HG03045 (cell line): ENCODE measurements around the gene CIAPIN1.
A peak's percentile ranks its signal among the peaks of the same experiment; 100 is the strongest.
"Not testable (repeated sequence)": the region's sequence is repeated elsewhere in the genome, so short reads cannot be mapped to it uniquely, and the experiment has no call there.

Source experiments
- ATAC-seq: cut with Tn5 transposase; IDR thresholded peaks from one replicate; pipeline ENCODE4 v1.9.1; 2021; ENCODE audit warnings: mild to moderate bottlenecking, moderate library complexity; ENCODE audit not compliant: unreplicated experiment

Gene CIAPIN1

DNA sequence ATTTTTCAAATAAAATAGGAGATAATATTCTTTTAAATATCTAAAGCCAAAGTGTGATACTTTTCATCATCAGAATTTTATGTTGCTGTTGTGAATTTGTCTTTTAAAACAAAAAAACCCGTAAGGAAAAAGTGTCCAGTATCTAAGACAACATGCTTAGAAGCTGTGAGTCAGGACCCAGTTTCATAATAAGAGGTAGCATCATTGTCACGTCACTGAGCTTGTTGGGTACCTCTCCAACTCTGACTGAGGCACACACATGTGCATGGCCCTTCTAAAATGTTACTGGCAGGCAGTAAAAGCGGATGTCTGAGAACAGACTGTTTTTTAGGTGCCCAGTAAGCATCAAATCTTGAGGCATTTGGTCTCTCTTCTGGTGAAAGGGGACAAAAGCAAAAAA, 2.5 kb downstream of the CIAPIN1 start:
- ATAC-seq = no peak

DNA sequence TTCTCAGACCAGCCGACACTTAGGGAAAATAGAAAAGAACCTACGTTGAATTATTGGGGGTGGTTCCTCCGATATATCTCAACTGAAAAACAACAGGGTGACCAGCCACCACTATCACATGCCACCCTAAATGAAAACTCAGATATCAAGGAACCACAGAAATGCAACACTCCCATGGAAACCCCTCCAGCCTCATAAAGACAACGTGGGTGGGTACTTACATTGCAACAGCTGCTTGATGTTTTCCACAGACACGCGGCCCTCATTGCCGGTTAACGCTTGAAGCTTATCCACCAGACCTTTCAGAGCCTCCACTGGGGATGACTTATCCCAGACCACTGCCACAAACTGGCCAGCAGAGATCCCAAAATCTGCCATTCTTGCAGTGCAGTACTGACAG, 6.6 kb downstream of the CIAPIN1 start:
- not testable (repeated sequence) for ATAC-seq

DNA sequence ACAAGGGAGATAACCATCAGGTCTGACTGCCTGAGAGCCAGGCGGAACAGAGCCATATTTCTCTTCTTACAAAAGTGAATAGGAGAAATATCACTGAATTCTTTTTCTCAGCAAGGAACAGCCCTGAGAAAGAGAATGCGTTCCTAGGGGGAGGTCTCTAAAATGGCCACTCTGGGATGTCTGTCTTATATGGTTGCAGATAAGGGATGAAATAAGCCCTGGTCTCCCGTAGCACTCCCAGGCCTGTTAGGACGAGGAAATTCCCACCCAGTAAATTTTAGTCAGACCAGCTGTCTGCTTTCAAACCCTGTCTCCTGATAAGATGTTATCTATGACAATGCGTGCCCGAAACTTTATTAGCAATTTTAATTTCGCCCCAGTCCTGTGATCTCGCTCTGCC, 7.2 kb downstream of the CIAPIN1 start:
- not testable (repeated sequence) for ATAC-seq

DNA sequence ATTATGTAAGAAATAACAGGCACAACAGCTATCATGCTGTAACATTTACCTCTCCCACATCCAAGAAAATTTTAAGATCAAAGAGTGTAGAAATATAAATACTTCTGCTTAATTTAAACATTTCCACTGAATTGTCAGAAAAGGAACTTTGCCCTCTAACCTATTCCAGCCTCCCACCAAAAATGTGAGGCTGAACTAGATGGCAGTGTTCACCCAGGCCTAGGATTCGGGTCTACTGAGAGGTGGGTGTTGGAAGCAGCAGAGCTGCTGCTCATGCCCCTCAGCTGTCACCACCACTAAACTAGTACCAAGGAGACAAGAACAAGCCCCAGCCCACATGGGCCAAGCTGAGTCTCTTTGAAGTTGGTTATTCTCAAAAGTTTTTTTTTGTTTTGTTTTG, 11.3 kb downstream of the CIAPIN1 start:
- no peak for ATAC-seq

DNA sequence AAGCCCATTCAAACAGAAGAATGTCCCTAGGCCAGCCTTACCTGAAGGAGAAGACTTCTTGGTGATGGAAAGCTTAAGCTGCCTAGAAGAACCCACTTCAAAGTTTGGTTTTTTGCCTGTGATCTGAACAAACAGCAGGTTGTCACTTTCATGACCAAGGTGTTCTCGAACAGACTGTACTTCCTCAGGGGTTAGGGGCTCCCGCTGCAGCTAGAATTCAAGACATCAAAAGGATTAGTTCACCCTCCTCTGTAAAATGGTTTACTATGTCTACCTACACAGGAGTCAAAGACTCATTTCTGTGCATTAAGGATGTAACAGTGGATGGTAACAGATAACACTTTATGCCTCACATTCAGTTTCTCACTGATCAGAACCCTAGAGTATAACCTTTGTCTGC, 13.2 kb downstream of the CIAPIN1 start:
- no peak for ATAC-seq

DNA sequence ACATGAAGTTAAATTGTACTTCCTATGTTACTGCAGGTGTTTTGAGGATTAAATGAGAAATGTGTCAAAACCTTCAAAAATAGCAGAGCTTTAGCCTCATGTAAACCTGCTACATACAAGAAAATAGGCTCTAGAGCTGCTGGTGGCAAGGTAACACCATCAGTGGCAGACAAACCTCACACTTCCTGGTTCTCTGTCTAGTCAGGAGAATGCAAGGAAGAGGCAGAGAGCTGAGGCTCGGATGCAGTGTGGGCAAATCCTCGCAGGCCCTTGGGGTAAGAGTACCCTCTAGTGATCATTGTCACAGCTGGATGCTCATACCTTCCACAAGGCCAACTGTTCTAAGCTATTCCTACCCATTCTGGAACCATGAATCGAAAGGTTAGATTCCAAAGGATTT, 14.2 kb downstream of the CIAPIN1 start:
- ATAC-seq = no peak

DNA sequence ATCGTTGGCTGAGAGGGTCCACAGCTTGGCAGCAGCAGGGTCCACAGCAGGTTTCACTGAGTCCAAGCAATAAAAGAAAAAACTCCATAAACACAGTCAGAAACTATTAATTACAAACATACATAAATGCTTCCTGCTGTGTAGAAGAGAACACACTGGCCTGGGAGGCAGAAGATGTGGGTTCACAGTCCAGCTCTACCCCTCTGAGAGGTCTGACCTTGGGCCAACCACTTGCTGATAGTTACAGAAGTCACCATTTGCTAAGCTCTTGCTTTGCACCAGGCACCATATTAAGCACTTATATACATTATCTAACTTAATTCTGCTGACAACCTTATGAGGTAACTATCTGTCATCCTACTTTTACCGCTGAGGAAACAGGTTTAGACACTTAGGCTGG, 14.7 kb downstream of the CIAPIN1 start:
- no peak for ATAC-seq

DNA sequence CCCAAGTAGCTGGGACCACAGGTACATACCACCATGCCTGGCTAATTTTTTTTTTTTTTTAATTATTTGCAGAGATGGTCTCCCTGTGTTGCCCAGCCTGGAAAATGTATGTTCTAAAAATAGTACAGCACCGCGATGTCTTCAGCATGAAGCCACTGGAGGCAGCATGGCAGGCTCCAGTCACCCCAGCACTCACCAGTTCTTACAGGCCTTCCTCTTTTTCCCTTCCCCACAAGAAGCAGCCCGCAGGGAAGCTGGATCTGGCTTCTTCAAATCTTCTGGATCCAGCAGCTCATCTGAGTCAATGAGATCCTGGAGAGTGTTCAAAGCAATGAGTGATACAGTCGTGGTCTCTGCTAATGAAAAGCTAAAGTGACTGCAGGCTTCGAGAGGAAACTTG, 16.2 kb downstream of the CIAPIN1 start:
- no peak for ATAC-seq

DNA sequence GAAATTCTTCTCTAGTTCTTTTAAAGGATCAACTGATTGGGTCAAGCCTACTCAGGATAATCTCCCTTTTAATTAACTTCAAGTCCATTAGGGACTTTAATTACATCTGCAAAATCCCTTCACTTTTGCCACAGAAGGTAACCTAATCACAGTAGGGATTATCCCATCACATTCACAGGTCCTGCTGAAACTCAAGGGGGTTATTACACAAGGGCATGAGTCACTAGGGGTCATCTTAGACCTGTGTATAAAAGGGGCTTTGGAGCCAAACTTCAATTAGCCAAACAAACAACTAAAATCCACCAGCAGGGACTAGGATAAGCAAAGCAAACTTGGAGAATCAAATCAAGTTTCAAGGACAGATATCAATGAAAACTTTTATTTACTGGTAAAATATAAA, 19.4 kb downstream of the CIAPIN1 start:
- no peak for ATAC-seq

DNA sequence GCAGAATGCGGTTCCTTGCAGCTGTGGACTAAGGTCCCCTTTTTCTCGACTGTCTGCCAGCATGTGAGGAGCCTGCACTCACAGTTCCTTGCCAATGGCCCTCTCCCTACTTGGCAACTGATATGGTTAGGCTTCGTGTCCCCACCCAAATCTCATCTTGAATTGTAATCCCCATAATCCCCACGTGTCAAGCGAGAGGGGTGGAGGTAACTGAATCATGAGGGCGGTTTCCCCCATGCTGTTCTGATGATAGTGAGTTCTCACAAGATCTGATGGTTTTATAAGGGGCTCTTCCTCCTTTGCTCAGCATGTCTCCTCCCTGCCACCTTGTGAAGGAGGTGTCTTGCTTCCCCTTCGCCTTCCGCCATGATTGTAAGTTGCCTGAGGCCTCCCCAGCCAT, 19.9 kb downstream of the CIAPIN1 start:
- ATAC-seq = no peak

DNA sequence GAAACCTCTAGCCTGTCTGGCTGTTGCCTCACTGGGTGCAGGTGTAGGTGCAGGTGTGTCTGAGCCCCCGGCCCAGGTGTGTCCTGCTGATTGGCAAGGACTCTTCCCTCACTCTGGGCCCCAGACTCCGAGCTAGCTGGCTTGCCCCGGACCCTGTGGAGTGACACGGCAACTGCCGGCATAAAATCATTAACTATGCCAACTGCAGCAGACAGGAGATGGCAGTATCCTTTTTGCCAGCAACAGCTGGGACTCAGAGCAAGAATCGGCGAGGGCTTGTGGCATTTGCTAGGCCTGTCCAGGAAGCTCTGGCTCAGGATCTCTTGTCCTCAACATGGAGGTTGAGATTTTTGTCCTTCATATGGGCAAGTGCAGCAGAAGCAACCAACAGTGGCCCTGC, 20.8 kb downstream of the CIAPIN1 start:
- ATAC-seq = no peak

DNA sequence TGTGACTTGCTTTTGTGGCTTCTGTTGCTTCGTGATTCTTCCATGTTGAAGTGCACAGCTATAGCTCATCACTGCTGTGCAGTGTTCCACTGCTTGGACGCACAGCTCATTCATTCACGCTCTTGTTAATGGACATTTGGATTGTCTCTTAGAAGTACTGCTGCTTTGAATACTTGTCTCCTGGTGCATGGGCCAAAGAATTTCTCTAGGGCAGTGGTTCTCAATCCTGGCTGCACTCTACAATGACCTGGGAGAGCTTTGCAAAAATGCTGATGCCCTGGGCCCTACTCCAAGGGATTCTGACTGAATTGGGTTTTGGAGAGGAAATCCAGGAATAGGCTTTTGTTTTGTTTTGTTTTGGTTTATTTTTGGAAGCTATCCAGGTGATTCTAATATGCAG, 22.6 kb downstream of the CIAPIN1 start:
- ATAC-seq = no peak

DNA sequence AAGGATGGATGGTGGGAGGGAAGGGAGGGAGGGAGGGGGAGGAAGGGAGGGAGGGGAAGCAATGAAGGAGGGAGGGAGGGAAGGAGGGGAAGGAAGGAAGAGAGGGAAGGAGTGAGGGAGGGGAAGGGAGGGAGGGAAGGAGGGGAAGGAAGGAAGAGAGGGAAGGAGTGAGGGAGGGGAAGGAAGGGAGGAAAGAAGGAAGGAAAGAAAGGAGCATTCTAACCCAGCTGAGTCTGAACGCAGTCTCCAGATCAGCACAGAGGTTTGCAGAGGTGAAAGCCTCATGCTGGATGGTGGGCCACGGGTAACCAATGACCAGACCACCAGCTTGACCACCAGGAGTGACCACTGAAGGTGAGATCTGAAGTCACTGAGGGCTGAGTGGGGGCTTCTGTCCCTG, 24.0 kb downstream of the CIAPIN1 start:
- ATAC-seq = no peak

DNA sequence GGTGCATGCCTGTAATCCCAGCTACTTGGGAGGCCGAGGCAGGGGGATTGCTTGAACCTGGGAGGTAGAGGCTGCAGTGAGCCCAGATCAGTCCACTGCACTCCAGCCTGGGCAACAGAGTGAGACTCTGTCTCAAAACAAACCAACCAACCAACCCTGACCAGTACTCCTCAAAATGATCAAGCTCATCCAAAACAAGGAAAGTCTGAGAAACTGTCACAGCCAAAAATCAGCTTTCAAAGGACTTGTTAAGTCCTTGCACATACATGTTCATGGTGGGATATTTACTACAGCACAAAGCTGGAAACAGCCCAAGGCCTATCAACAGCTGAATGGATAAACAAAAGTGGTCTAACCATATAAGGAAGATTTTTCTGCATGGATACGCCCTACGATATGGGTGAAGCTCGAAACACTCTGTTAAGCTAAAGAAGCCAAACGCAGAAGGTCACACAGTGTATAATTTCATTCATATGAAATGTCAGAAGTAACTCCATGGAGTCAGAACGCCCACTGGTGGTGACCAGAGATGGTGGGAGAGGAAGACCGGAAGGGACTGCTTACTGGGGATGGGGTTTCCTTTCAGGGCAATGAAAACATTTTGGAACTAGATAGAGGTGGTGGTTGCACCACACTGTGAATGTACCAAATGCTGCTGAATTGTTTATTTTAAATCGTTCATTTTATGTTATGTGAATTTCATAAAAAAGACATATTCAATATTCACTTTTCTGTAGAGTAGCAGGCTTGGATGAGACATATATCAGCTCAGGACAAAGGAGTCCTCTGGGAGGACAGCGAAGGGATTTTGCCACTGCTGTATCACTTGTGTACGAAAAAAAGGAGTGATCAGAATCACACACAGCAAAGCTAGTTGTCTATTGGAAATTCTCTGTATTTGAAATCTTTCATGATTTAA, 24.9 kb downstream of the CIAPIN1 start:
- ATAC-seq = no peak

DNA sequence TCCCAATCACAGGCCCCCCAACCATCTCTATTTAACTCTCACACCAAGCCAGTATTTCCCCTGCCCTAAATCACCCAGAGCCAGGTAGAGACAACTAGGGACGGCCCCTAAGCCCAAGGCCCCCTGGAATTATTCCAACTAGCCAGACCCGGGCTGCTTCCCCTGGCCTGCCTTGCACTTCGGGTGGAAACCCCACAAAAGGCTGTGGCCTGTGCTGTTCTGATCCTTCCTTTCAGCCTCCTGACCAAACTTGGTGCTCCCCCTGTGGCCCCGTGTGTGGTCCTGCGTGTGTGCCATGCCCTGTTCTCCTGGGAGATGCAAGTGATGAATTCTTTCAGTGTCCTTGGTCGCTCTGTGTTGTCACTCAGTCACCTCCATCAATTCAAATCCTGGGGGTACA, 27.7 kb downstream of the CIAPIN1 start:
- ATAC-seq = no peak

DNA sequence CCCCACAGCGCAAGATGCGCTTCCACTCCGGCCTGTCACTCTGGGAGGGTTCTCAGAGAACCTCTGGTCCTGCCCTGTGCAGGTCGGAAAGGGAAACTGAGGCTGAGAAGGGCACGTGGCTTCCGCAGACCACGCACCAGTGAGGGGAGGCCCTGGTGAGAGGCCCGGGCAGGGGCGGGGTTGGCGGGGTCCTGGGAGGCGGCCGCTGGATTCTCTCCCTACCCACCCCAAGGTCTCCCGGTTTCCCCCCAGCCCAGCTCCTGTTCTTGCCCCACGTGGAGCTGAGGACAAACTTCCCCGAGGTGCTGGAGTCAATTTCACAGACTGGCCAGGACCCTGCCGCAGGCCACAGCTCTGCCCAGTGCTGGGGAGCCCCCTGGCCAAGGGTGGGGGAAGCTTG, 31.1 kb downstream of the CIAPIN1 start:
- no peak for ATAC-seq

DNA sequence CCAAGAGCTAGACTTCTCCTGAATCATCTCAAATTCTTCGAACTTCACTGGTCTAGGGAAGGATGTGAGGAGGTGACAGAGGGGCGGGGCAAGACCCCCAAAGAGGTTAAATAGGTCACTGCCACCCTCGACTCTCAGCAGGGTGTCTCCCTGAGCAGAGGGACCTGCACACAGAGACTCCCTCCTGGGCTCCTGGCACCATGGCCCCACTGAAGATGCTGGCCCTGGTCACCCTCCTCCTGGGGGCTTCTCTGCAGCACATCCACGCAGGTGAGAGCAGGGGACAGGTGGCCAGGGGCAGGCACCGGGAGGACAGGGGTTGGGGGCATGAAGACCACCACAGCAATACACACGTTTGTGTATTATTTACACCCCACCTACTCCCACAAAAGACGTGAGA, 33.5 kb downstream of the CIAPIN1 start:
- ATAC-seq = no peak

DNA sequence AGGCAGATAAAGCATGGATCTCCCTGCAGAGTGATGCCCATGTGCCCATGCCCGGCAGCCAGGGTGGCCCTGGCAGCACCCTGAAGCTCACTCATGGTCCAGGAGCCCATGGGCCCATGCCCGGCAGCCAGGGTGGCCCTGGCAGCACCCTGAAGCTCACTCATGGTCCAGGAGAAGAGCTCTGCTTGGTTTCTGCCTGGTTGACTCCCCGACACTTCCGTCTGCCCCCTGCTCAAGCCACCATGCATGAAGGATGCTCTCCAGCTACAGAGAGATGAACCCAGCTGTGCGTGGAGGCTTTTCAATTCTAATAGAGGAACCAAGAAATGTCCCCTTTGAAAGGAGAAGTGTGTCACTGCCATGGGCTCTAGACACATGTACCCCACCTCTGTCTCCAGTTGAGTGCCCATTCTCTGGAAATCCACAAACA, 33.9 kb downstream of the CIAPIN1 start:
- peak; percentile 44 for ATAC-seq

DNA sequence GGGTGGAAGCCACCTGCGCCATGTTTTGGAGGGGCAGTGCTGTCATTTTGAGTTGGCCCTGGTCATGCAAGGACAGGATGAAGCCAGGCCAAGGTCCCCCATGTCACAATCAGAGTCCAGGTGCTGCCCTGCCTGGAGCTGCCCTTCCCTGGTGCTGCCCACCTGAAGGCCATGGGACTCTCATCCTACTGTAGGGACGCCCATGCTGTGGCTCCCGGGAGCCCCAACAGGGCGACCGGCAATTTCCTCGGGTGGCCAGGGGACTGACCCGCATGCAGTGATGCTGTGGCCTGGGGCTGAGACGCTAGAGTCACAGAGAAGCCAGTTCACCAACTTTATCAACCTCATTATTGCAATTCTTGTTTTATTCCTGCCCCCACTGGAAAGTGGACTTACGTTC, 34.6 kb downstream of the CIAPIN1 start:
- ATAC-seq = no peak

DNA sequence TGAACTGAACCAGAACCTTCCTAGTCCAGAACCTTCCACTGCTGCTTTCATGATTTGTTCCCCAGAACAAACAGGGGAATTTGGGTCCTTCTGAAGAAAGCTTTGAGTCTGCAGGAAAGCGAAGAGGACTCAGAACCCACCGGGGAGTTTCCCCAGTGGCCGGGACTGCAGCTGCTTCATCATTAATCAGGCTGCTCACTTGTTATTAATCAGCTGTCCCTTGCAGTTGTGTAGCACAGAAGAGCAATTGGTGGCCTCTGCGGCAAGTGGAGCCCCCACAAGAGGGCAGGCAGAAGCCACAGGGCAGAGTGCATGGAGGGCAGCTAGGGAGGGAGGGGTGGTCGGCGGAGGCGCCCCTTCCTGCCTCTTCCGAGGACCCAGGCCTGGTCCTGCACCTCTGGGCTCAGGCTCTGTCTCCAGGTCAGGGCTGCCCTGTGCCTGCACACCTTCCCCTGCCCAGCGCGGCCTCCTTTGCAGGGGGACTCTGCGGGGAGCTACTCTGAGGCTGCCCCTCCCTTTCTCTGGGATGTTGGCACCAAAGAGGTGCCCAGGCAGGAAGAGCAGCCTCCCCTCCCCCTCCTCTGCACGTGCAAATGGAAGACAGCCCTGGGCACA, 35.7 kb downstream of the CIAPIN1 start:
- no peak for ATAC-seq

DNA sequence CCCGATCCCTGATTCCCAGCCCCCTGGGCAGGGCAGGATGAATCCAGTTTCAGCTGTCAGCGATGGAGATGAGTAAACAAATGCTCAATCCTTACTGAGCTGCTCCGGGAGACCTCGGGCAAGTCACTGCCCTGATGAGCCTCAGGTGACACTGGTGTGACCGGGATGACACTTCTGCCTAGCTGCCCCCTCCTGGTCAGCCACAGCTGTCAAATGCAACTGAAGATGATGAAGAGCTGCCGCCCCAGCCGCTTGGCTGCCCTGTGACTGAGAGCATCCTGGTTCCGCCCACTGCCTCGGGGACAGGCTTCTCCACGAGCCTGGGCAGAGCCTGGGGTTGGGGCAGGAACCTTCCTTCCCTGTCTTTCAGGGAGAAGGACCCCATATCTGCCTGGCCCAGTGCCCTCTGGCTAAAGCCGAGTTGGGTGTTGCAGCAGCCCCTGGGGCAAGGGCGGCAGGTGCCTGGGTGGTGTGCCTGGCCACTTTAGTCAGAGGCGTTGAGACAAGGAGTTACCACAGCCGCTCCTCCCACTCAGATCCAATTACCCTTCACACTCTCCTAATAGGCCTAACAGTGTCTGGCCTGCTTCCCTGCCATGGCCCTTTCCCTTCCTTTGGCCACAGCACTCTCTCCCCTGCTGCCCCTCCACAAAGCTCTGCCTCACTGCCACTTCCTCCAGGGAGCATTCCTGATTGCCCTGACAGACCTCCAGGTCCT, 37.2 kb downstream of the CIAPIN1 start:
- ATAC-seq = no peak

DNA sequence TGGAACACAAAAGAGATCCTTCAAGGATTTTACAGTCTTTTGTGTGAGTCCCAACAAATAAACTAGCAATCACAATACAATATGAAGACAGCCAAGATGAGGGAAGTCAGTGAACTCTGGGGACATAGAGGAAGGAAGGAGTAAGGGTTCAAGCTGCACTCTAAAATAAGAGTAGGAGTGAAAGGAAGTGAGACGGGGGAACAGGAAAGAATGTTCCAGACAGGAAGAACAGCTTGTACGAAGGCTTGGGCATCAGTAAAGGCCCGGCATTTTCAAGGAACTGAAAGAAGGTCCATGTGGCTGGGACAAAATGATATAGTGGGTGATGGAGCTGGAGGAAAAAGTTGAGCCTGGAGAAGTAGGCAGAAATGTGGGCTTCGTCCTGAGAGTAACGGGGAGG, 38.1 kb downstream of the CIAPIN1 start:
- no peak for ATAC-seq
